Tibial nerve (tissue), 4 donors: ENCODE data around the gene ERBB4.

ENCODE experiments used
- EP300 ChIP-seq, 2 donors: sonication (generic); formaldehyde crosslinking; IDR thresholded peaks; one replicate each; pipeline ENCODE4 v1.6.1; 2017; ENCODE audit warnings: antibody characterized with exemption in 2 of 2, mild to moderate bottlenecking in 1 of 2
- POLR2A ChIP-seq, 2 donors: fragments of 450-650 bp; IDR thresholded peaks; one replicate each; pipeline ENCODE4 v1.6.1; 2017; ENCODE audit warnings: antibody characterized with exemption in 2 of 2, mild to moderate bottlenecking in 2 of 2, moderate library complexity in 2 of 2
- TF ChIP-seq, protein P1 (sequence below), 5 experiments: fragments of 200-600 bp in 3 of 5; fragments of 450-650 bp in 2 of 5; sonication (generic) in 3 of 5; IDR thresholded peaks; one replicate each; pipeline ENCODE4 v1.5.1; 2016 to 2019; ENCODE audit warnings: antibody characterized with exemption in 5 of 5, mild to moderate bottlenecking in 3 of 5, moderate library complexity in 2 of 5

DNA sequence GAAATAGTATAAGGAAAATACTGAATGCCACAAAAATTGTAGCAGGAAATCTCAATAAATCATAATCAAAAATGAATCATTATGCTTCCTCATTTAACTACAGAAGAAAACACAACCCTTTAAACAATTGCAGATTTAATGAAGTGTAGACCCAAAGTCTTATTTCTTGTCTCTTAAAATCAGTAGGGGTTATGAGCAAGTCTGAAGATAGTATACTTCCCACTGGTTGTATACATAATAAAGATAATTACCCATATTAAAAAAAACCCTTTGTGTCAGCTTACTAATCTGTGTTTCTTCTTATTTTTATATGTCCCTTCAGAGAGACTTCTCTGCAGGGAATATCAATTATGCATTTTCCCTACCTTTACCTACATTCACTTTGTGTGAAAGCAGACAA, 504.7 kb downstream of the ERBB4 start:
- TF ChIP-seq, protein P1, sequence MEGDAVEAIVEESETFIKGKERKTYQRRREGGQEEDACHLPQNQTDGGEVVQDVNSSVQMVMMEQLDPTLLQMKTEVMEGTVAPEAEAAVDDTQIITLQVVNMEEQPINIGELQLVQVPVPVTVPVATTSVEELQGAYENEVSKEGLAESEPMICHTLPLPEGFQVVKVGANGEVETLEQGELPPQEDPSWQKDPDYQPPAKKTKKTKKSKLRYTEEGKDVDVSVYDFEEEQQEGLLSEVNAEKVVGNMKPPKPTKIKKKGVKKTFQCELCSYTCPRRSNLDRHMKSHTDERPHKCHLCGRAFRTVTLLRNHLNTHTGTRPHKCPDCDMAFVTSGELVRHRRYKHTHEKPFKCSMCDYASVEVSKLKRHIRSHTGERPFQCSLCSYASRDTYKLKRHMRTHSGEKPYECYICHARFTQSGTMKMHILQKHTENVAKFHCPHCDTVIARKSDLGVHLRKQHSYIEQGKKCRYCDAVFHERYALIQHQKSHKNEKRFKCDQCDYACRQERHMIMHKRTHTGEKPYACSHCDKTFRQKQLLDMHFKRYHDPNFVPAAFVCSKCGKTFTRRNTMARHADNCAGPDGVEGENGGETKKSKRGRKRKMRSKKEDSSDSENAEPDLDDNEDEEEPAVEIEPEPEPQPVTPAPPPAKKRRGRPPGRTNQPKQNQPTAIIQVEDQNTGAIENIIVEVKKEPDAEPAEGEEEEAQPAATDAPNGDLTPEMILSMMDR (IDR thresholded peaks at IDR 0.05), result no peak
- TF ChIP-seq POLR2A (IDR thresholded peaks at IDR 0.05) (no peak), EP300 (IDR thresholded peaks at IDR 0.05) (no peak)
